ENCODE results near the gene FURIN. TPM values are rescaled to one million over a fixed set of nuclear protein-coding genes. Genes with fewer than 3 reads are reported as not detected.

FURIN gene
- total and polyA plus RNA-seq, 9 of the 15 experiments (the other 6 are each of a cell fraction or from before 2014, with no cell fraction given) = 0.92 to 99.9 (median 34.8) TPM

DNA sequence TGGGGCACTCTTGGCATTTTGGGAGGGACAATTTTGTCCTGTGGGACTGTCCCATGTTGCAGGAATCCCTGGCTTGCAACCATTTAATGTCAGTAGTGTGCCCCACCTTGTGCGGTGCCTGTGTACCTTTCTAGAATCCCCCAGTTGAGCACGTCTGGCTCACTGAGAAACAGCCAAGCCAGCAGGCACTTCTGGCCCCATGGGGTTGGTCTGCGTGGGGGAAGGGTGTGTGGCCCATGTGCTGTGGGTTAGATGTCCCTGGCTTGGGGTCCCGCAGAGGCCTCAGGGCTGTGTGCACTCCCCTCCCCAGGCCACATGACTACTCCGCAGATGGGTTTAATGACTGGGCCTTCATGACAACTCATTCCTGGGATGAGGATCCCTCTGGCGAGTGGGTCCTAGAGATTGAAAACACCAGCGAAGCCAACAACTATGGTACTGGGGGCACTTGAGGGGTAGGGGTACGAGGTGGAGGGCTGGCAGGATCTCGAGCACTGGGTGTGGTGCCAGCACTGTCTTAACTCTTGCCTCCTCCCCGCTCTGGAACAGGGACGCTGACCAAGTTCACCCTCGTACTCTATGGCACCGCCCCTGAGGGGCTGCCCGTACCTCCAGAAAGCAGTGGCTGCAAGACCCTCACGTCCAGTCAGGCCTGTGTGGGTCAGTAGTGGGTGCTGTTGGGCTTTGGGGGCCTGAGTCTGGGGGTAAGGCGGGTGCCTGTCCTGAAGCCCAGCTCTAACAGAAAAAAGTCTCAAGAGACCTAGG is 12.2 kb downstream of the FURIN start:
- DNase-seq (ENCODE audit: extremely low read depth in 1 of 4, low spot score in 3 of 4) (no peak), ATAC-seq (no peak), FAIRE-seq (no peak)
- H3K79me2 ChIP-seq (ENCODE audit: control insufficient read depth, insufficient read depth, low read length) = peaks cover 10% of the 10 kb centered on the region
- no peak for TF ChIP-seq CSDE1 (IDR thresholded peaks at IDR 0.05)
- no peak for TF ChIP-seq SP2 (IDR thresholded peaks at IDR 0.05; ENCODE audit: extremely low read depth, low read depth, low read length, poor library complexity, severe bottlenecking)
- TF ChIP-seq POLR2AphosphoS5 (IDR thresholded peaks at IDR 0.05; ENCODE audit: control insufficient read depth, insufficient read depth, low read depth, low read length) = peak; percentile 26; the same call in 1 of the 2 replicates
- 0 out of 2 replicates have a peak, but pooled peaks have one; percentile 19 for TF ChIP-seq POLR2A (conservative IDR thresholded peaks at IDR 0.05)
- TF ChIP-seq ZC3H4 (CRISPR knock-in tag; IDR thresholded peaks at IDR 0.05; ENCODE audit: borderline replicate concordance) = 0 out of 2 replicates have a peak, but pooled peaks have one; percentile 18
- peak; percentile 21; the same call in 1 of the 2 replicates for TF ChIP-seq ZFX (CRISPR knock-in tag; IDR thresholded peaks at IDR 0.05)
- no peak for TF ChIP-seq CHD1 (IDR thresholded peaks at IDR 0.05; ENCODE audit: low read length)
- 82% methylated on average over 15 of the region's 16 CpGs for WGBS (ENCODE audit: insufficient coverage, low coverage, missing lambda C conversion rate)
- H3K4me3 ChIP-seq = no peak overlapping the region
- POLR2A ChIA-PET = interaction anchor here (0.7 to 1.7 kb wide), 4 partner anchors 9 to 46 kb away, joined by 3 to 8 read pairs (median 3); no protein-coding TSS in a partner anchor
- no peak overlapping the region for H2AFZ ChIP-seq (ENCODE audit: low read depth, low read length)
- no peaks in the 10 kb centered on the region for H3K9me3 ChIP-seq (replicated peaks; ENCODE audit: control insufficient read depth, insufficient read depth, low read depth, low read length)
- no peaks in the 10 kb centered on the region for H3K27me3 ChIP-seq (ENCODE audit: control insufficient read depth in 2 of 2, insufficient read depth in 2 of 2, low read length in 2 of 2)
- 0 out of 4 replicates have a peak overlapping the region, but pooled peaks of 1 of the 2 experiments have one; percentile 64 for H3K9ac ChIP-seq (ENCODE audit: insufficient read depth in 1 of 2, low read depth in 2 of 2, low read length in 2 of 2)
- H4K20me1 ChIP-seq (replicated peaks; ENCODE audit: control insufficient read depth, insufficient read depth, low read length) = peaks cover 6% of the 10 kb centered on the region; the same call in 1 of the 2 replicates
- BruUV-seq (replicated peaks) = no TSS peak
- intact Hi-C loops (cut with micrococcal nuclease) = loop anchor here (10.0 kb wide), 1 partner anchor 556 kb away; no protein-coding TSS in a partner anchor
- H3K36me3 ChIP-seq (ENCODE audit: control insufficient read depth, insufficient read depth, low read length) = peaks cover 80% of the 10 kb centered on the region
- CTCF ChIA-PET (ENCODE audit: low intra/inter-chr PET ratio) = no interaction called here
- H3K4me2 ChIP-seq (ENCODE audit: insufficient read depth, low read length) = no peak overlapping the region
- H3K27ac ChIP-seq (ENCODE audit: extremely low read depth, low read depth, low read length) = no peak overlapping the region
- H3K9me1 ChIP-seq (ENCODE audit: control insufficient read depth, insufficient read depth, low read length) = peaks cover 3% of the 10 kb centered on the region
- in situ Hi-C loops (cut with MboI) = loop anchor here (10.0 kb wide), 1 partner anchor 566 kb away; no protein-coding TSS in a partner anchor
- peaks cover 3 to 66% of the 10 kb centered on the region in 2 experiments; a peak in 4 of 5 replicates for H3K4me1 ChIP-seq (replicated peaks in 1 of 2; ENCODE audit: control insufficient read depth in 2 of 2, insufficient read depth in 2 of 2, low read length in 2 of 2)

All from K562 (cell line).